IPS-18a (cell line): Measurements from ENCODE around the gene IFT88.
"Not testable (repeated sequence)": the region's sequence is repeated elsewhere in the genome, so short reads cannot be mapped to it uniquely, and the experiment has no call there.

ENCODE experiments used
- H3K27ac ChIP-seq: one replicate; pipeline ENCODE4 v1.5.1; 2013; ENCODE audit warnings: low read length
- H3K27me3 ChIP-seq: one replicate; pipeline ENCODE4 v1.6.1; 2013; ENCODE audit warnings: mild to moderate bottlenecking, low read length; ENCODE audit not compliant: control insufficient read depth, insufficient read depth
- H3K36me3 ChIP-seq: one replicate; pipeline ENCODE4 v1.6.1; 2013; ENCODE audit warnings: low read depth, low read length; ENCODE audit not compliant: control insufficient read depth
- H3K4me1 ChIP-seq: one replicate; pipeline ENCODE4 v1.6.1; 2013; ENCODE audit warnings: low read depth, low read length; ENCODE audit not compliant: control insufficient read depth
- H3K4me3 ChIP-seq: one replicate; pipeline ENCODE4 v1.5.1; 2013; ENCODE audit warnings: low read length
- H3K9ac ChIP-seq: one replicate; pipeline ENCODE4 v1.6.1; 2013; ENCODE audit warnings: mild to moderate bottlenecking, low read length, moderate library complexity
- H3K9me3 ChIP-seq: one replicate; pipeline ENCODE4 v1.6.1; 2013; ENCODE audit warnings: low read depth, low read length; ENCODE audit not compliant: control insufficient read depth

Gene IFT88

GRCh38 chr13:20652946-20653345, 86.0 kb downstream of the IFT88 start:
- no peaks in the 10 kb centered on the region for H3K27me3 ChIP-seq
- H3K4me3 ChIP-seq: no peak overlapping the region
- no peak overlapping the region for H3K27ac ChIP-seq
- no peaks in the 10 kb centered on the region for H3K36me3 ChIP-seq
- no peak overlapping the region for H3K9ac ChIP-seq
- no peaks in the 10 kb centered on the region for H3K9me3 ChIP-seq
- no peaks in the 10 kb centered on the region for H3K4me1 ChIP-seq

DNA sequence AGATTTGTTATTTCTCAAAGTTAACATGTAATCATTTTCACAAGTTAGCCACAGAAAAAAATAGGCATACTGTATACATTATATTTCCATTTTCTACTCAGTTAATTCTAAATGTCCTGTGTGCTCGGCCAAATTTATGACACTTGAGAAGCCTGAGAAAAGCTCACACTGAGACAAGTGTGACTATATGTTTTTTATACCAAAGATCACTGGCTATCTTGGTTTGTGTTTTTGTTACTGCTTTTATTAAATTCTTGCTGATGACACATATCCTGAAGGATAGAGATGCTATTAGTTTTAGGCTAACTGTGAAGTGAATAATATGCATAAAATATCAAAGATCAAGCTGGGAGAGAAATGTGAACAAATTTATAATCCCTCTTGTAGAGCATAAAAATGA, 87.2 kb downstream of the IFT88 start:
- no peaks in the 10 kb centered on the region for H3K27me3 ChIP-seq
- H3K4me1 ChIP-seq: no peaks in the 10 kb centered on the region
- H3K9me3 ChIP-seq: no peaks in the 10 kb centered on the region
- H3K36me3 ChIP-seq: no peaks in the 10 kb centered on the region
- H3K4me3 ChIP-seq: no peak overlapping the region
- no peak overlapping the region for H3K9ac ChIP-seq
- no peak overlapping the region for H3K27ac ChIP-seq

DNA sequence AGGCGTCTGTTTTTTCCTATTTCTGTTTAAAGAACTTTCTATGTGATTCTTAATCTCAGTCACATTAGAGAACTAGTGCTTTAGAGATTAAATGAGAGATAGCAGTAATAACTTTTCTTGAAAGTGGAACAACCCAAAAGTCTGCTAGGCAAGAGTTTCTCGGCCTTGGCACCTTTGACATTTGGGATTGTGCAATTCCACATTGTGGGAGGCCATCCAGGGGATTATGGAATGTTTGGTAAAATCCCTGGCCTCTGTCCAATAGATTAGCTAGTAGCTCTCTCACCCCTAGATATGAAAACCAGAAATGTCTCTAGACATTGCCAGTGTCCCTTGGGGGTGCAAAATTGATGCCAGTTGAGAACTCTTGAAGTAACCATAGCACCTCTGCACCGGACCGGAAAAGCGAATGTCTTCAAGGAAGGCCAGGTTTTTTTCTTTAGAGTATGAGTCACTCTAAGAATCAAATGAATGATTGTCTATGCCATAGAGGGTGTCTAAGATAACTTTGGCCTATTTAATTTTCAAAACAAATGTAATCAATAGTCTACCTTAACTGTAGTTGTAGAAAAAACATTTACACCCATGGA, 91.6 kb downstream of the IFT88 start:
- Histone ChIP-seq H3K9me3 (no peaks in the 10 kb centered on the region), H3K4me1 (no peaks in the 10 kb centered on the region), H3K27ac (no peak overlapping the region), H3K9ac (no peak overlapping the region), H3K36me3 (no peaks in the 10 kb centered on the region), H3K27me3 (no peaks in the 10 kb centered on the region), H3K4me3 (no peak overlapping the region)

DNA sequence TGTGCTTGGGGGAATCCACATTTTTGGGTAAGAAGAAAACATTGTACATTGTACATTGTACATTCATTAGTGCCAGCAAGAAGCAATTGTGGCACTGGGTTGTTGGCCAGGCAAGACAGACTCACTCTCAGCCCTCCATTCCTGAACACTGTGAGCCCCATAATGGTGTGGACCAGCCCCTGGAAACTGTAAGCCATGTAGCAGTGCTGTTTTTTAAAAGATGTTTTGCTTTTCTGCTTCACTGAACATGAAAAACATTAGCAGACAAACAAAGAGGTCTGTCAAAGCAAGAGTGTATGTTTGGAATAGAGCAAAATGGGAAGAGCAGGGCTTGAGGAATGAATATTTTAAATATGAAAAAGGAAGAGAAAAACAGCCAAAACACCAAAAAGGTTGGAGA, 97.4 kb downstream of the IFT88 start:
- H3K9ac ChIP-seq: no peak overlapping the region
- H3K27ac ChIP-seq: no peak overlapping the region
- H3K9me3 ChIP-seq: no peaks in the 10 kb centered on the region
- H3K4me3 ChIP-seq: no peak overlapping the region
- no peaks in the 10 kb centered on the region for H3K27me3 ChIP-seq
- no peaks in the 10 kb centered on the region for H3K4me1 ChIP-seq
- H3K36me3 ChIP-seq: no peaks in the 10 kb centered on the region

DNA sequence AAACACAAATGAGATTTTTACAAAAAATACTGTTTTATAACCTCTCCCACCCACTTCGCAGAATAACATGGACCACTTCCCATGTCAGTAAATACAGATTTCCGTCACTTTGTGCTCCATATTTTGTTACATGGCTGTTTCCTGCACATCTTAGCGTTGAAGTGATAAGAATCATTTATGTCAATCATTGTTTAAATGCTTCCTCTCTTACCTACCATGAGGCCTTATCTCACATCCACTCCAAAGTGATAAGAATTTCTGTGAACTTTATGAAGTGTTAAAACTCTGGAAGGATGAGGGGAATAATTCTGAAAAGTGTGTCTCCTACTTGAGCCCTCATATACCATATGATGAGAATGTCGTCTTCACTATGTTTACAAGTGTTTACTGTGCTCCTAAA, 100.0 kb downstream of the IFT88 start:
- Histone ChIP-seq H3K9ac (no peak overlapping the region), H3K4me1 (no peaks in the 10 kb centered on the region), H3K27ac (no peak overlapping the region), H3K36me3 (no peaks in the 10 kb centered on the region), H3K4me3 (no peak overlapping the region), H3K9me3 (no peaks in the 10 kb centered on the region), H3K27me3 (no peaks in the 10 kb centered on the region)

DNA sequence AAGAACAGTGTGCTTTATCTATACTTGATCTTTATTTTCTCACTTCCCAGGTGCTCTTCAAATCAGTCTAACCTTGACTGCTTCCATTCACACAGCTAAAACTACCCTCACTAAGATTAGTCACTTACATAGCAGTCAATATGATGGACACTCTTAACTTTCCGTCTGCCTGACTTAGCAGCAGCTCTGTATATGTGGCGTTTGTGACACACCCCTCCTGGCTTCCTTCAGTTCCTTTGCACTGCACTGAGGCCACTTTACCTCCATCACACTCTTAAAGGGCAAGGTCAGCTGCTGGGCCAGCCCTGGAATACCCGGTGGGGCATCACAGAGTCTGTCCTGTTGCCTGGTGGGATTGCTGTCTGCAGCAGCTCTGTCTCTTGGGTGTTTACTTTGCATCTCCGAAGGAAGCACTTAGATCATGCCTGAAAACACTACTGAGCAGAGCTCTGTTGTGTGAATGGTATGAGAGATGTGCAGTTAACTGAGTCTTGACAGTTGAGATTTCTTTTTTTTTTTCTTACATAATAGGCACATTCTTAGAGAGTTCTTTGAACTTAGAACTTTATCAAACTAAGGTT, 101.0 kb downstream of the IFT88 start:
- H3K9ac ChIP-seq: no peak overlapping the region
- no peak overlapping the region for H3K4me3 ChIP-seq
- no peaks in the 10 kb centered on the region for H3K27me3 ChIP-seq
- H3K9me3 ChIP-seq: no peaks in the 10 kb centered on the region
- H3K36me3 ChIP-seq: no peaks in the 10 kb centered on the region
- no peak overlapping the region for H3K27ac ChIP-seq
- H3K4me1 ChIP-seq: no peaks in the 10 kb centered on the region

GRCh38 chr13:20669162-20669561, 102.2 kb downstream of the IFT88 start:
- Histone ChIP-seq H3K9me3 (no peaks in the 10 kb centered on the region), H3K27ac (no peak overlapping the region), H3K36me3 (no peaks in the 10 kb centered on the region), H3K9ac (no peak overlapping the region), H3K4me1 (no peaks in the 10 kb centered on the region), H3K27me3 (no peaks in the 10 kb centered on the region), H3K4me3 (no peak overlapping the region)

DNA sequence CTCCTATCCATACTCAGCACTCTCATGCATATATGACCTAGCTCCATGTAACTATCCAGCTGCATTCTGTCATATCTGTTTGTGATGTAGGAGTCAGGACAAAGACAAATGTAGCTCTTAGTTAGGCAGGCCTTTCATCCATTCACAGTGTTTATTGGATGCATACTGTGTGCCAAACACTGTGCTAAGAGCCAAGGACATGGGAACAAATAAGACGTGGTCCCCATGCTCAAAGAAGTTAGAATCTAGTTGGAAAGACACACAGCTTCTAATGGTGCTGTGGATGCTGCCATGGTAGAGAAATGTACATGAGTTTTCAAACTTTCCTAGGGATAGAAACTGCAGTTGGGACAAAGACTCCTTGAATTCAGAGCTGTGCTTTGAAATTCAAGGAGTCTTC, 104.8 kb downstream of the IFT88 start:
- H3K27me3 ChIP-seq: no peaks in the 10 kb centered on the region
- H3K27ac ChIP-seq: no peak overlapping the region
- no peaks in the 10 kb centered on the region for H3K36me3 ChIP-seq

GRCh38 chr13:20672772-20673171, 105.8 kb downstream of the IFT88 start:
- Histone ChIP-seq H3K9ac (no peak overlapping the region), H3K27ac (no peak overlapping the region), H3K36me3 (no peaks in the 10 kb centered on the region), H3K4me1 (no peaks in the 10 kb centered on the region), H3K27me3 (no peaks in the 10 kb centered on the region), H3K4me3 (no peak overlapping the region), H3K9me3 (no peaks in the 10 kb centered on the region)

More for the DNA sequence above, 104.8 kb downstream of the IFT88 start:
- H3K4me1 ChIP-seq: no peaks in the 10 kb centered on the region
- H3K9me3 ChIP-seq: no peaks in the 10 kb centered on the region
- no peak overlapping the region for H3K9ac ChIP-seq
- no peak overlapping the region for H3K4me3 ChIP-seq

GRCh38 chr13:20673715-20674114, 106.8 kb downstream of the IFT88 start:
- no peak overlapping the region for H3K27ac ChIP-seq
- no peak overlapping the region for H3K4me3 ChIP-seq
- H3K9me3 ChIP-seq: no peaks in the 10 kb centered on the region
- H3K9ac ChIP-seq: no peak overlapping the region
- H3K4me1 ChIP-seq: no peaks in the 10 kb centered on the region
- no peaks in the 10 kb centered on the region for H3K27me3 ChIP-seq
- H3K36me3 ChIP-seq: no peaks in the 10 kb centered on the region

DNA sequence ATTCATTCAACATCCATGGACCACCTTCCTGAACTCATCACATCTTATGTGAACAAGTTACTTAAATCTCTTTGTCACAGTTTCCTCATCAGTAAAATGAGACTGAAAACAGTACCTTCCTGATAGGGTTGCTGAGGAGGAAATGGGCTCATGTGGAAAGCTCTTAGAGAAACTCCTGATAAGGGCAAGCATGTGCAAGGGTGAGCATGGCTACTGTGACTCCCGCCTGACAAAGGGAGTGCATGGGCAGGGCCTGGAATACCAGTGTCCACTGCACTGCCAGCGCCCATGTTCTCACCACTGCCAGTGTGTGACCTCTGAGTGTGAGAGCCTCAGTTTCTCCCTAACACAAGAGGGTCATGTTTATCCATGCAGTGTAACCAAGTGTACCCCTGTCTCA, 109.3 kb downstream of the IFT88 start:
- no peaks in the 10 kb centered on the region for H3K4me1 ChIP-seq
- H3K27me3 ChIP-seq: no peaks in the 10 kb centered on the region
- H3K36me3 ChIP-seq: no peaks in the 10 kb centered on the region
- H3K9me3 ChIP-seq: no peaks in the 10 kb centered on the region
- H3K27ac ChIP-seq: no peak overlapping the region
- H3K9ac ChIP-seq: no peak overlapping the region
- no peak overlapping the region for H3K4me3 ChIP-seq

GRCh38 chr13:20678606-20679005, 111.6 kb downstream of the IFT88 start:
- not testable (repeated sequence) for H3K27me3 ChIP-seq, H3K36me3 ChIP-seq, H3K9ac ChIP-seq, H3K4me3 ChIP-seq, H3K4me1 ChIP-seq, H3K9me3 ChIP-seq, H3K27ac ChIP-seq
